EL (cell line): ENCODE data around the gene WDR48.

Experiments used
- DNase-seq: peaks from one replicate; pipeline ENCODE4 v3.0.0-alpha.2; 2016

The WDR48 gene

DNA sequence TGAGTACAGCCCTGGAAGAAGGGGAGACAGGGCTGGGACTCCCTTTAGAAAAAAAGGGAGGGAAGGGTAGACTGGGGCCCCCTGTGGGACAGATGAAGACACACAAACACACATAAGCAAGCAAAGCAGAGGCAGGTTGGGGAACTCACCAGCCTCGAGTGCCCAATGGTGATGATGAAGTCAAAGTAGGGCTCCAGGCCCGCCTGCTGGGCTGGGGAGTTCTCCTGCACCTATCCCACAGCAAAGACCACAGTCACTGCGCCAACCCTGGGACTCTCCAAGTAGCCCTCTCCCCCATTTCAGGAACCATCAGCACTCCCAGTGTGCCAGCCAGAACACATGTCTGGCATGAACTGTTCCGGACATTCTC lies 51.5 kb downstream of the WDR48 start:
- no peak for DNase-seq

GRCh38 chr3:39103791-39104552 lies 52.2 kb downstream of the WDR48 start:
- DNase-seq = no peak

GRCh38 chr3:39104961-39105686 lies 53.3 kb downstream of the WDR48 start:
- no peak for DNase-seq

DNA sequence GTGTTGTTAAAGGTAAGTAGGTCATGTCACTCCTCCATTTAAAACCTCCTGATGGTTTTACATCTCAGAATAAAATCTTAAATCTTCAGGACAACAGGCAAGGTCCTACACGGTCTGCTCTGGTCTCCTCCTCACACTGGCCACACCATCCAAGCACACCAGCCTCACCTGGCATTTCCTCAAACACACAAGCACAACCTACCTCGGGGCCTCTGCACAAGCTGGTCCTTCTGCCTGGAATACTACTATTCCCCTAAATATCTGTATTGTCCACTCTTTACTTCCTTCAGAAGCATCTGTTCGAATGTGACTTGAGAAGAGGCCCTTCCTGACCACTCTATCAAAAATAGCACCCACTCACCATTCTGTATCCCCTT lies 53.9 kb downstream of the WDR48 start:
- no peak for DNase-seq

GRCh38 chr3:39106281-39106811 lies 54.5 kb downstream of the WDR48 start:
- DNase-seq = peak; percentile 51

DNA sequence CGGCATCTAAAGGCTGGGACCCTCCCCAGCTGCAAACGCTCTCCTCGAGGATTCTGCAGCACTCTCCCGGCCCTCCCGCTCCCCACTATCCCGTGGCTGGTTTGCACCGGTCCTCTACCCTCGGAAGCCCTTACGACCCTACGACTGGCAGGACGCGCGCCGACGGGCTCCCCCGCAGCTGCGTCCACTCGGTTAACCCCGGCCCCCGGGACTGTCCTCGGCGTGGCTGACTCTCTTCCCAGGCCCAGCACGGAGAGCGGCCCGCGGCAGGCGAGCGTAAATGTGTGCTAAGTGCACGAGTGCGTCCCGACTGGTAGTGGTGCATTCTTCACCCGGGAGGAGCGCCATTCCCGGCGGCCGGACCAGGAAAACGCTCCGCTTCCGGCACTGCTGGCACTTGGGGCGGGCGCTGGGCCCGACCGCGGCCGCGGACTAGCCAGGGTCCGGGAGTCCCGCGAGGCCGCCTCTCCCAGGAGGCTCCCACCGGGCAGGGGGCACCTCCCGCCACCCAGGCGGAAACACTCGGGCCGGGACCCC lies 55.1 kb downstream of the WDR48 start:
- peak; percentile 49 for DNase-seq

- peak; percentile 85 for DNase-seq
Measured at GRCh38 chr3:39107388-39108199, 55.8 kb downstream of the WDR48 start, which contains the start of the genes GORASP1 and TTC21A. Gene GORASP1 (minus strand): TSS chr3:39107627. CDS start chr3:39107541, 86 bp downstream. Gene TTC21A (plus strand): TSS chr3:39107680. CDS start chr3:39107838, 158 bp downstream.

GRCh38 chr3:39108200-39108710 lies 56.4 kb downstream of the WDR48 start:
- DNase-seq = no peak

DNA sequence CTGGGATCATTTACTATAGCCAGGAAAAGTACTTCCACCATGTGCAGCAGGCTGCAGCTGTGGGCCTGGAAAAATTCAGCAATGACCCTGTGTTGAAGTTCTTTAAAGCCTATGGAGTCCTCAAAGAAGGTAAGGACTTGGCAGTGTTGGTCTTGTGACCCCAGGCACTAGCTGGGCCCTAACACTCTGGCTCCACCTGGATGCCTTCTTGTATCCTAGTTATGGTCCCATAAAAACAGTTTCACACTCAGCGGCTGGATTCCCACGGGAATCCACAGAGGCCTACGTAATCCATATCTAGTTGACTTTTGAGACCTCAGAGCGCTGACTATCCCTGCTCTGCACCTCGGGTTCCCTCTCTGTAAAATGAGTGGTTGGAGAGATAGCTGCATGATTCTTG lies 57.3 kb downstream of the WDR48 start:
- DNase-seq = no peak

DNA sequence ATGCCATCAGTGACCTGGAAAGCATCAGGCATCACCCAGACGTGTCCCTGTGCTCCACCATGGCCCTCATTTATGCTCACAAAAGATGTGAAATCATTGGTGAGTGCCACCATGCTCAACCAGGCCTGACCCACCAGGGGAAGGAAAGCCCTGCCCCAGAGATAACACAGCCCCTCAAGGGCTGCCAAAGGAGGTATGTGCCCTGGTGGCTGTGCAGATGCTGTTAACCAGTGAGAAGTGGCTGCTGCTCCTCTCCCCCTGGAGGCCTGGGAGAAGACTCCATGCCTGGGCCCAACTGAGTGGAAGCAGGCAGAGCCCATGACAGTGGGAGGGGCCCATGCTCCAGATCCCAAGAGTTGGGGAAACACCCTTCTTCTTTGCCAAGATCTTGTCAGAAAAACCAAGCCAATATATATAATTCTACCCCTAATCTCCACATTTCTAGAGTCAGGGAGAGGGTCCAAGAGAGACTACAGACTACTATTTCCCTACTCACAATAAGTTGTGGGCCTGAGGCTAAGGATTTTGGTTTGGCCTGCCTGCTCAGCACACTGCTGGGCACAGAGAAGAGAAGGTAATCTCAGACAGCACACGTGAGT lies 58.3 kb downstream of the WDR48 start:
- no peak for DNase-seq

GRCh38 chr3:39112113-39112512 lies 60.3 kb downstream of the WDR48 start:
- DNase-seq = no peak

DNA sequence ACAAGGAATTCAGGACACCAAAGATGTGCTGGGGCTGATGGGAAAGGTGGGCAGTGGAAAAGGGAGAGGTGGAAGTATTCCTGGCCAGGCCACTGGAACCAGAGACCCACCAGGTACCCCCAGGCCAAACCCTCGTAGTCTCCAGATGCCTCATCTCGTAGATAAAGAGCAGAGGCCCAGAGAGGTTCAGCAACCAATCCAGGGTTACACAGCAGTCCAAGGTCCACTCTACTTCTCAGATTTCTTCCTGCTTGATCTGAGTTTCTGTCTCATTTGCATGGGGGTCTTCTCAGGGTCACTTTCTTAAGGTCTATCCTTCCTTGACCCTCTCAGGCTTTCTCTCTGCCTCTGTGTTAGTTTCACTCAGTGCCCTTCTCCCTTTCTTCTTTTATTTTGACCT lies 60.7 kb downstream of the WDR48 start:
- DNase-seq = no peak

DNA sequence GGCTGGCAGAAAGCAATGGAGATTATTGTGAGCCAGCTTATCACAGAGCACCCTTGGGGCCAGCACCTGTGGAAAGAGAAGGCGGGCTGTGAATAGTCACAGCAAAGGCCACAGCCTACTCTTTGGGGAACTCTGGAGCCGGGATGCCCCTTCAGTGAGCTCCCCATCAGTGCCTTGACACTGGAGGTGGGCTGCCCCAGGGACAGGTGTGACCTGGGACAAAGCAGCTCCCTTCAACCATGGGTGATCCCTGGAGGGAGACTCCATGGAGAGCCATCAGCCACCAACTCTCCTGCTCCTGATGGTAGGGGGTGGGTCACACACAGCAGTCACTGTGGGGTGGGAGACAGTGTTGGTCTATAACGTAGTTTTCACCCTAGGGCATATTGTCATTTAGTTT lies 61.5 kb downstream of the WDR48 start:
- DNase-seq = no peak

DNA sequence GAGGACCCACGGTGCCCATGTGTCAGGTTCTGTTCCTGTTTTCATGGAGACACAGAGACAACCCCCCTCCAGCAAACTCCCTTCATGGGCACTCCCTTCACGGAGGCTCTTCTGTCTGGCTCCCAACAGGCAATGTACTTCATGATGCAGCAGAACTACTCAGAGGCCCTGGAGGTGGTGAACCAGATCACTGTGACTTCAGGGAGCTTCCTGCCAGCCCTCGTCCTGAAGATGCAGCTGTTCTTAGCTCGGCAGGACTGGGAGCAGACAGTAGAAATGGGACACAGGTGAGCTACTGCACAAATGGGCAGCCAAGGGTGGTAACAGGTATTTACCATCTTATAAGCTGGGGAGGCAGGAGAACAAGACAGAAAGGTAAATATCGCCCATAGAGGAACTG lies 62.6 kb downstream of the WDR48 start:
- no peak for DNase-seq

DNA sequence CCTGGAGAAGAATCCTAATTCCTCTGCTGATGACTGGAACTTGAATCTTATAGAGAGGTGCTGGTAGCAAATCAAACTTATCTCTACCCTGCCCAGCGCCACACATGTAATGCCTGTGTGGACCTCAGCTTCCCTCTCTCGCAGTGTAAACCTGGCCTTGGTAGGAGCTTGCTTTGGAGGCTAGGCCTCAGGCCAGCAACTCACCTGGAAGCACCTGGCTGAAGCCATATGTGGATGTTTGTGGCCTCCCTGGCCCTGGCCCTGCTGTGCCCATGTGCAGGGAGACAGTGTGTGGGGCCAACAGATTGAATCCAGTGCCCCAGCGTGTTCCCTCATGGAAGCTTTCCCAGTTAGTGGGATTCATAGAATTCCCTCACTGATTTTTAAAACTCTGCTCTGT lies 64.1 kb downstream of the WDR48 start:
- no peak for DNase-seq

DNA sequence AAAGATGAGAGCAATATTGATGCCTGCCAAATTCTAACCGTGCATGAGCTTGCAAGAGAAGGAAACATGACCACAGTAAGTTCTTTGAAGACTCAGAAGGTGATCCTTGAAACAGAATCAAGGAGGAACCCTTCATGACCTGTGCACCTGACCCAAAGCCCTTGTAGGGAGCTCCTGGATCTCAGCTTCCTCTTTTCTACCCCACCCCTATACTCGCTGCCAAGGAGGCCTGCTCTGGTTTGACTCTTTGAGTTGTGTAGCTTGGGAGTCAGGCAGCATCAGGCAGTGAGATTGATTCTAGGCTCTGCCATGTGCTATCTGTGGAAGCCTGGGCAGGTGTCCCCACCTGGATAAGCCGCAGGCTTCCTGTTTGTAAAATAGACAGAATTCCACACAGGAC lies 66.3 kb downstream of the WDR48 start:
- no peak for DNase-seq

- no peak for DNase-seq
Measured at GRCh38 chr3:39118931-39119660, 67.3 kb downstream of the WDR48 start.

GRCh38 chr3:39121621-39122020 lies 69.8 kb downstream of the WDR48 start:
- DNase-seq = no peak

- no peak for DNase-seq
Measured at GRCh38 chr3:39122813-39123212, 71.0 kb downstream of the WDR48 start.

DNA sequence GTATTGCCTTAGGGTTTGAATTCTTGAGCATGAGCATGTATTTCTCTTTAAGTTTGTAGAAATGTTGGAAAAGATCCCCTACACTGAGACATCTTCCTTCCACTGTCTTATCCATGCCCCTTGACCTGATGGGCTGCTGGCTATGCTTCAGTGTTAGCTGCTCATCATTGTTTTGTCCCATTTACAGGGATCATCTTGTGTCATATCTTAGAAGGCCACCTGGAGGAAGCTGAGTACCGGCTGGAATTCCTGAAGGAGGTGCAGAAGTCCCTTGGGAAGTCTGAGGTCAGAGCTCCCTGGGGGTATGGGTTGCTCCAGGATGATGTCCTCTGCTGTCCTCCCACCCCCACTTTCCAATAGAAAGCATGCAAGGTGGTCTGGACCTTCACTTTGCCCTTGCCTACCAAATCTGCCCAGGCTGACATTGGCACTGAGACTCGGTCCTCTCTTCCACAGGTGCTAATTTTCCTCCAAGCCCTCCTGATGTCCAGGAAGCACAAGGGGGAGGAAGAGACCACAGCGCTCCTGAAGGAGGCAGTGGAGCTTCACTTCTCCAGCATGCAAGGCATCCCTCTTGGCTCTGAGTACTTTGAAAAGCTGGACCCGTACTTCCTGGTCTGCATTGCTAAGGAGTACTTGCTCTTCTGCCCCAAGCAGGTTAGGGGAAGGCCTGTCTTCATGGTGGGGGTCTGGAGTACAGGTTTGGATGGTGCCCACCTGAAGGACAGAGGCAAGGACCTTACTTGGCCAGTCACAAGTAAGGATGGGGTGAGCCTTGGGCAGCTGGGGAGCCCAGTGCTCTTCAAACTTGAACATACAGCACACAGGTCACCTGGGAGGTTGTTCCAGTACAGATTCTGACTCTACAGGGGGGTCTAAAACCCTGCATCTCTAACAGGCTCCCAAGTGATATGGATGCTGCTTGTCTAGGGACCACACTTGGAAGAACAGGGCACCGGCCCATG lies 73.3 kb downstream of the WDR48 start:
- peak; percentile 35 for DNase-seq
